NCI-H2107 treated with DMSO at 0.1 percent for 48 hours (cell line): ENCODE data around the gene NDUFS1.
"Not testable (repeated sequence)": the region's sequence is repeated elsewhere in the genome, so short reads cannot be mapped to it uniquely, and the experiment has no call there.

ENCODE experiments used
- DNase-seq: peaks from one replicate; lab custom pipeline; 2025; ENCODE audit not compliant: unreplicated experiment; lab: John Stamatoyannopoulos, UW

NDUFS1 gene

DNA sequence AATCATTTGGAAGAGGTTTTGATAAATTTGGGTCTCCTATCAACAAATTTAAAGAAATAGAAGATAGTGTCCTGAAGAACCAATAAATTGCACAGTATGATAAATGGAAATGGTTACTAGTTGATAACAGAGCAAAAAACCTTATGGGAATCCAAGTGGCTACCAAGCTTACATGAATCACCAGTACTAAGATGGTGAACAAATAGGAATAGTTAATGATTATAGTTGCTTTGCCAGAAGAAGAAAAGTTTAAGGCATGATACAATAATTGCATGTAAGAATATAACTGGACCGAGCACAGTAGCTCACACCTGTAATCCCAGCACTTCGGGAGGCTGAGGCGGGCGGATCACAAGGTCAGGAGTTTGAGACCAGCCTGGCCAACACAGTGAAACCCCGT lies 53.7 kb downstream of the NDUFS1 start:
- DNase-seq = no peak

- no peak for DNase-seq
These were observed 54.2 kb downstream of the NDUFS1 start for GRCh38 chr2:206105038-206105437.

DNA sequence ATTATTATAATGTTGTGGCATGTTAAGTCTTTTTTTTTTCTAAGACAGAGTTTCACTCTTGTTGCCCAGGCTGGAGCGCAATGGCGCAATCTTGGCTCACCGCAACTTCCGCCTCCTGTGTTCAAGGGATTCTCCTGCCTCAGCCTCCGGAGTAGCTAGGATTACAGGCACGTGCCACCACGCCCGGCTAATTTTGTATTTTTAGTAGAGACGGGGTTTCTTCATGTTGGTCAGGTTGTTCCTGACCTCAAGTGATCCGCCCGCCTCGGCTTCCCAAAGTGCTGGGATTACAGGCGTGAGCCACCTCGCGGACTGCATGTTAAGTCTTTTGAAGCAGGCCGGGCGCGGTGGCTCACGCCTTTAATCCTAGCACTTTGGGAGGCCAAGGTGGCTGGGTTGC lies 60.4 kb downstream of the NDUFS1 start:
- not testable (repeated sequence) for DNase-seq

GRCh38 chr2:206098471-206098870 lies 60.8 kb downstream of the NDUFS1 start:
- DNase-seq = no peak

DNA sequence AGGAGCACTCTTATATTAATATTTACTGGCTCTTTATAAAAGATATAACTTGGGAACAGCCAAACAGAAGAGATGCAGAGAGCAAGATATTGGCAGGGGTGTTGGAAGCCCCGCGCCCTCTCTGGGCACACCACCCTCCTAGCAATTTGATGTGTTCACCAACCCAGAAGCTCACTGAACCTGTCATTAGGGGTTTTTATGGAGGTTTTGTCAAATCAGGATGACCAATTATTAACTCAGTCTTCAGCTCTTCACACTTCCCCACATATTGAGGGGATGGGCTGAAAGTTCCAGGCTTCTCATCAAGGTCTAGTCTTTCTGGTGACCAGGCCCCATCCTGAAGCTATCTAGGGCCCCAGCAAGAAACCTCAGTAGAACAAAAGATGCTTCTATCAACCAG lies 62.4 kb downstream of the NDUFS1 start:
- DNase-seq = no peak

GRCh38 chr2:206095536-206096332 lies 63.5 kb downstream of the NDUFS1 start:
- no peak for DNase-seq

DNA sequence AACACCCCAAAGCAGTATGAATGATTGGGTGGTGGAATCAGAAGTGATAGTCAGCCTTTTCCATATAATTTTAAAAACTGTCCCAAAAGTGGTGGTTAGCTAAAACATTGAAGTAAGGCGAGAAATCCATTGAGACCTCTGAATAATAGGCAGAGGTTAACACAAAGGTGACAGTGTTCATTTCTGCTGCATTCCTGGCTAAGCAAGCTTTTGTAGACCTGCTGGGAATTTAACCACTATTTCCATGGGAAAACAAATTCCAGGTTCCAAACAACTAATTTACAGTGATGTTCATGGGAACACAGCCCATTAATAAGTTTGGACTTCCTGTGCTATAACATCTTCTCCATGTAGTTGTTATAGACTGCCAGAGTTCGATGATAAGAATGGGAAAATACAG lies 66.9 kb downstream of the NDUFS1 start:
- DNase-seq = no peak

- DNase-seq = no peak
These were observed 71.0 kb downstream of the NDUFS1 start for GRCh38 chr2:206088248-206088647.

- DNase-seq = no peak
These were observed 72.4 kb downstream of the NDUFS1 start for GRCh38 chr2:206086716-206087350.

- DNase-seq = peak; percentile 77
These were observed 73.3 kb downstream of the NDUFS1 start, which contains the start of gene INO80D for GRCh38 chr2:206085742-206086445. Gene INO80D (minus strand): TSS chr2:206086174. CDS start chr2:206063016, 23,158 bp downstream.

DNA sequence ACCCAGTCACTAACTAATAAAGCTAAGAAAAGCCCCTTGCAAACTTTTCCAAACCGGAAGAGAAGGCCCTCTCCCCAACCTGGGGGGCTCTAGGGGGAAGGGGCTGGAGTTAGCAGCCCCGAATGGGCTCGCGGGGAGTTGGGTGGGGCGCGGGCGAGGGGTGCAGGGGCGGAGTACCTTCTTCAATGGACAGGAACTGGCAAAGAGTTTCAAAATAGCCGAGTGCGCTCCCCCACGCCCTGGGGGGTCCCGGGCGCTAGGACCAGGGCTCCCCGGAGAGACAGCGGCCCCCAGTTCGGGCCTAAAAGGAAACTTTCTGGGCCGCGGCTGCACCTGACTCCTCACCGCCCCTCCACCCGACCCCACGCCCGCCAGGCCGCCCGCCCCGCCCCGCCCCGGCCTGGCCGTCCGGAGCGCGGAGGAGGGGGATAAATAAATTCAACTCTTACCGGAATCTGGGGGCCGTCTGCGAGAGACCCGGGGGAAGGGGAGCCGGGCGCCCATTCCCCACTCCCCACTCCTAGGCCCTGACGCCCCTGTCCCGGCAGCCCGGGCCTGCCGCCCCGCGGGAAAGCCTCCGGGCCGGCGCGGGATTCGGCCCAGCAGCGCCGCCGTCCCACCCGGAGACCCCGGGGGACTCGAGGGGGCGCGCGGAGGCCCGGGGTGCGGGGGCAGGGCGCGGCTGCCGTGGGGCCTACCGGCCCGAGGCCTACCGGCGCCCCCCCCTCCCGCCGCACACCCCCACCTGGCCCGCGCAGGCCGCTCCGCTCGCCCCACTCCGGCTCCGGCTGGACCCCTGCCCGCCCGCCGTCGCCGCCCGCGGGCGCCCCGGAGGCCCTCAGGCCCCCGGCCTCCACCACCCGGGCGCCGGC lies 74.1 kb downstream of the NDUFS1 start:
- DNase-seq = no peak

DNA sequence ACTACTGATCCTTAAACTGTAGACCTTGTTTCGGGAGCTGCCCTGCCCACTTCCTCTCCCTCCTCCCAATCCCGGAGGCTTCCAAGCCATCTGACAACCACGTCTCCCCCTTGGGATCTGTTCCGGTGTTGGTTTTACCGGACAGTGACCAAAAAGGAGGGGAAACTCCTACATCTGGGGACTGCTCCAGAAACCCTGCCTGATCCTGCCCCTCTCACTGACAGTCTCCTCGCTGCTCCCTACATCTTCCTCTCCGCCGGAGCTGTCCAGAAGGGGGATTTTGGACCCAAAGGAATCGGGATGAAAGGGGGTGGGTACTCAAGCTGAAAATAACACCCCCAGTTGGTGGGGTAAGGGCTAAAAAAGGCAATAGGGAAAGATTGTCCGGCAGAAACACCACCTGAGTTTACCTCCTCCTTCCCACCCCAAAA lies 74.8 kb downstream of the NDUFS1 start:
- DNase-seq = peak; percentile 28

- peak; percentile 20 for DNase-seq
These were observed 75.4 kb downstream of the NDUFS1 start for GRCh38 chr2:206083602-206084438.

GRCh38 chr2:206082298-206082843 lies 76.9 kb downstream of the NDUFS1 start:
- no peak for DNase-seq

GRCh38 chr2:206080927-206081326 lies 78.3 kb downstream of the NDUFS1 start:
- no peak for DNase-seq

GRCh38 chr2:206079699-206080465 lies 79.4 kb downstream of the NDUFS1 start:
- DNase-seq = no peak

- DNase-seq = not testable (repeated sequence)
These were observed 81.4 kb downstream of the NDUFS1 start for GRCh38 chr2:206077879-206078278.

DNA sequence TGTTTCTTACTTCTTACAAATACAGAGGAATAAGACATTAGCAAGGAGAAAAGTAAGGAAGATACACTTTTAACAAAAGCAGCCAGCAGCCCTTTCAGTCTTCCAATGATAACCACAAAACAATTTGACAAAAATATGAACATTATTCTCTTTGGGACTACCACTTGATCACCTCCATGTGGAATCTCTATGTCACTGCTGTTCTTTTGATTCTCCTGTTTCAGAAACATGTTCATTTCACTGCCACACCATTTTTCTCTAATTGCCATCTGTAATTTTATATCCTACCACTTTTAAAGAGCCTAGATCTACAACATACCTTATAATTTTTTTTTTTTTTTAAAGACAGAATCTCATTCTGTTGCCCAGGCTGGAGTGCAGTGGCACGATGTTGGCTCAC lies 84.1 kb downstream of the NDUFS1 start:
- DNase-seq = no peak

DNA sequence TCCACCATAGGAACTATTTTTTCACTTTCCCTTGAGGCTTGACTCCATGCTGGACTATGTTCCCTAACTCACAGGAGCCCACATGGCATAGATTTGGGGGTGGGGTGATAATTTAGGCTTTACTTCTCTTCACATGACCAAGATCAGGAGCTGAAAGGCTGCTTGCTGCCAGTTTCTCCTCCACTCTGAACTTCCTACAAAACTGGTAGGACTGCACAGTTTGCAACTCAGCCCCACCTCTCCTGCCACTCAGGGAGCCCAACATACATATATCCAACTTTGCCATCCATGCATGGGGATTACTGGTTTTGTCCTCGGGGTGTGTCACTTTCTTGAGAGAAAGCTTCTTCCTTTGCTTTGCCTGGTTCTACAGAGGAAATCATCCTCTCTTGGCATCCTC lies 87.4 kb downstream of the NDUFS1 start:
- no peak for DNase-seq
